ENCODE results near the gene MAMDC2.
"Not testable (repeated sequence)": the region's sequence is repeated elsewhere in the genome, so short reads cannot be mapped to it uniquely, and the experiment has no call there.

Gene MAMDC2

GRCh38 chr9:70038171-70038621, 5.5 kb upstream of the MAMDC2 start:
- not testable (repeated sequence) for DNase-seq

- DNase-seq: no peak
Measured at GRCh38 chr9:70040376-70040903, 3.2 kb upstream of the MAMDC2 start.

GRCh38 chr9:70042461-70043215, 1.0 kb upstream of the MAMDC2 start:
- DNase-seq: no peak

GRCh38 chr9:70043285-70043684, 363 bp upstream of the MAMDC2 start:
- DNase-seq: no peak

- no peak for DNase-seq
Measured at GRCh38 chr9:70044490-70045307, 1.1 kb downstream of the MAMDC2 start.

GRCh38 chr9:70045452-70045851, 1.8 kb downstream of the MAMDC2 start:
- no peak for DNase-seq

GRCh38 chr9:70046274-70047070, 2.8 kb downstream of the MAMDC2 start:
- no peak for DNase-seq

GRCh38 chr9:70049236-70049635, 5.6 kb downstream of the MAMDC2 start:
- DNase-seq: no peak

GRCh38 chr9:70049672-70050271, 6.1 kb downstream of the MAMDC2 start:
- DNase-seq: no peak

- DNase-seq: no peak
Measured at GRCh38 chr9:70052768-70053167, 9.1 kb downstream of the MAMDC2 start.

GRCh38 chr9:70053864-70054263, 10.2 kb downstream of the MAMDC2 start:
- DNase-seq: no peak

GRCh38 chr9:70054521-70054920, 10.9 kb downstream of the MAMDC2 start:
- no peak for DNase-seq

GRCh38 chr9:70055406-70056210, 12.0 kb downstream of the MAMDC2 start:
- DNase-seq: no peak

- DNase-seq: no peak
Measured at GRCh38 chr9:70056211-70056944, 12.7 kb downstream of the MAMDC2 start.

GRCh38 chr9:70058569-70059116, 15.0 kb downstream of the MAMDC2 start:
- DNase-seq: no peak

GRCh38 chr9:70060148-70060882, 16.7 kb downstream of the MAMDC2 start:
- DNase-seq: no peak

- no peak for DNase-seq
Measured at GRCh38 chr9:70060883-70061507, 17.3 kb downstream of the MAMDC2 start.

- no peak for DNase-seq
Measured at GRCh38 chr9:70061776-70062175, 18.1 kb downstream of the MAMDC2 start.

GRCh38 chr9:70064496-70064895, 20.8 kb downstream of the MAMDC2 start:
- DNase-seq: no peak

Data from activated CD4-positive, alpha-beta T cell treated with anti-CD3 and anti-CD28 coated beads, Interleukin-10, Interleukin-2, amounts not matched to agents 100 ng/mL and 50 ng/mL, durations not matched to agents 16 hours and 8 hours (primary cell).